GM04503 (cell line): ENCODE data around the gene CHP1.
"Not testable (repeated sequence)": the region's sequence is repeated elsewhere in the genome, so short reads cannot be mapped to it uniquely, and the experiment has no call there.

Source experiments
- DNase-seq: peaks from one replicate; pipeline ENCODE4 v3.0.0-alpha.2; 2012; ENCODE audit warnings: low read depth

The CHP1 gene

DNA sequence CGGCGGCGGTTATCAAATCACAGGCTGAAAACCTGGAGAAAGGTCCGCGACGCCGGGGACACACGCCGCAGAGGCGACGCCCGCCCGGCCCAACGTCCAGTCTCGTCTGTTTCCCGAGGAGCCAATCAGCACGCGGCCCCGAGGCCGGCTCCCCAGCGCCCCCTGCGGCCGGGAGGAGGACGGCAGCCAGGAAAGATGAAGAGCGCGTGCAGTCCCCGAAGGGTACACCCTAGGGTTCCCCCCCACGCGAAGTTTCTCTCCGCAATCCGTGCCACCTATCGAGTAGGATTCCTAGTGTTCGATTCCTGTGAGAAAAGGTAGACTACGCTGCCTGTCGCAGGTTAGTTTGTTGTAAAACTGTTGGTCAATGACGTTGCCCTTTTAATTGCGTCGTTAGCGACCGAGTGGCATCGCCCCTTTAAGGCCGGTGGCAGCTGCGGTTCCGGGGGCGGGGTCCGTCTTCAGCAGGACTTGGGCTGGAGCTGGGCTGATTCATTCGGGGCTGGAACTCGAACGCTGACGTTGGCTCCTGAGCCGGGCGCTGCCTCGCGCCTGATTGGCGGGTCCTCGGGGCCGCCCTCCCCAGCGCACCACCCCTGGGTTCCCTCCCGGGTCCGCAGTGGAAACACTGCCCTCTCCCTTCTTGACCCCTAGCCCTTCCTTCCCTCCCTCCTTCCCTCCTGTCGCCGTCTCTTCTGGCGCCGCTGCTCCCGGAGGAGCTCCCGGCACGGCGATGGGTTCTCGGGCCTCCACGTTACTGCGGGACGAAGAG, at the start of gene CHP1, which contains the start of gene EXD1:
Gene CHP1 (plus strand): TSS at position 619 of the 772 bp plus-strand sequence. CDS start 115 bp downstream, at position 734.
Gene EXD1 (minus strand): TSS at position 108 of the 772 bp plus-strand sequence. CDS start 4,182 bp downstream, outside the sequence.
- DNase-seq: peak; percentile 87

DNA sequence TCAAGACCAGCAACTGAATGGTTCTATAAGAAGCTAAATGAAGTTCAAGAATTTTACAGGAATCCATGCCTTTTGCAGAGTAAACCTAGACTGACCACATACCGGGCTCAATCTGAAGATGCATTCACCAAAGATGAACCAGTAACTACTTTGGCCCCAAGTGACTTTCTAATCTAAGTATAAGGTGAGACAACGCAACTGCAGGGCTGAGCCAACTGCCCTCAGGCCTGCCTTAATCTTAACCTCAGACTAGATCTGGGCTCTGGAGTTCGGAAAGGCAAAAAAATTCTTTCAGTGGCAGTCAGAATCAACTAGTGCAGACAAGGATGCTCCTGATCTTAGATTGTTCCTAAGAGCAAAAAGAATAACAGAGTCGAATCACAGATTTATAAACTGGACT, 48.8 kb upstream of the CHP1 start:
- no peak for DNase-seq

DNA sequence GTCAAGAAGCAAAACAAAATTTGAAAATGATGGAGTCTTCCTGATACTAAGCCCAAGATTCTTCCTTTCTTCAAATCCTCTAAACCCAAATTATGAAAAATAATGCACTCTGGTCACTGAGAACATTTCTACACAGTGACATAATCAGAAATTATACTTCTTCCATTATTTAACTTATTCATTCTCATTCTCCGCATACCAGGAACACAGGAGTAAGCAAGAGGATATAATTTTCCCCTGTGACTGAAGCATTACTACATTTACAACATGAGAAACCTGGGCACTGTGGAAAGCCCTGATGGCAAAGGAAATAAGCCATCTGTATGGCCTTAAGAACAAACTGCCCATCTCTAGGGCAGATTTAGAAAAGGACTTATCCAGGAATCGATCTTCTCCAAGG, 47.5 kb upstream of the CHP1 start:
- DNase-seq: no peak

DNA sequence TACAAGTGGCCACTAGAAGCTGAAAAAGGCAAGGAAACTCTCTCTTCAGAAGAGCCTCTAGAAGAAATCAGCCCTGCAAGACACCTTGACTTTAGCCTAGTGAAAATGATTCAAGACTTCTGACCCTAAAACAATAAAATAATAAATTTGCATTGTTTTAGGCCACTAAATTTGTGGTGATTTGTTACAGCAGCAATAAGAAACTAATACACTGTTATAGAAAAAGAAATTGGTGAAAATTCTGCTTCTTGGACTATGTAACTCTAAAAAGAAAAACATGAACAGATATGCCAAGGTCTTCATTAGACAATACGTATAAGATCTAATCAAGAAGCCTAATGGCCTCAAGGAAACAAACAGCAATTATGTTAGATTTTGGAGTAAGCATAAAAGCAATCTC, 36.6 kb upstream of the CHP1 start:
- no peak for DNase-seq

DNA sequence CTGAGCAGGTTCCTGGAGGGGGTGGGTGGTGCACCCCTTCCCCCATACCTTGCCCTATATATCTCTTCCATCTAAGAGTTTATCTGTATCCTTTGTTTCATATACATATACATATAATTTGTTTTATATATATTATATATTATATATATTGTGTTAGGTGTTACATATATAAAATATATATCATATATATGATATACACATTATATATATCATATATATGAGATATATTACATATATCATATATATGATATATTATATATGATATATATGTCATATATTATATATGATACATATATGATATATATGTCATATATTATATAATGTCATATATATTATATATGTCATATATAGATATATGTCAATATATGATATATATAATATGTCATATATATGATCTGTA, 31.6 kb upstream of the CHP1 start:
- no peak for DNase-seq

DNA sequence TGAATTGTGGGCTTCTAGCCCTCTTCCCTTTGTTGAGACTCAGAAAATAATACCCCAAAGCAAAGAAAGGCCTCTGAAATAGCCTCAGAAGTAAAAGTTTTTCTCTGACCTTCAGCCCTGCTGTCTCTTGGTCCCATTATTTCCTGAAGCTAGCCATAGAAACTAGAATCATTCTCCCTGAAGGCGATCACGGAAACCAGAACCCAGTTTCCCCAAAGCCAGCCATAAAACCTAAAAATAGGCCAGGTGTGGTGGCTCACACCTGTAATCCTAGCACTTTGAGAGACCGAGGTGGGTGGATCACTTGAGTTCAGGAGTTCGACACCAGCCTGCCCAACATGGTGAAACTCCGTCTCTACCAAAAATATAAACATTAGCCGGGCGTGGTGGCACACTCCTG, 27.7 kb upstream of the CHP1 start:
- no peak for DNase-seq

DNA sequence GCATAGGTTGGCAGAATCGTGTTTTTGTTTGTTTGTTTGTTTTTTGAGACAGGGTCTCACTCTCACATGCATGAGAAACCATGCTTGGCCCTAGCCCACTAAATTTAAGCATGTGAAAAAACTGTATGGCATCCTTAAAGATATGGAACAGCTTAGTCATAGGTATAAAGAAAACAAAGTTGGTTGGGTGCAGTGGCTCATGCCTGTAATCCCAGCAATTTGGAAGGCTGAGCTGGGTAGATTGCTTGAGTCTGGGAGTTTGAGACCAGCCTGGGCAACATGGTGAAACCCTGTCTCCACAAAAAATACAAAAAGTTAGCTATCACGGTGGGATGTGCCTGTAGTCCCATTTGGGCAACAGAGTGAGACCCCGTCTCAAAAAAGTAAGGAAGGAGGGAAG, 25.8 kb upstream of the CHP1 start:
- DNase-seq: no peak

DNA sequence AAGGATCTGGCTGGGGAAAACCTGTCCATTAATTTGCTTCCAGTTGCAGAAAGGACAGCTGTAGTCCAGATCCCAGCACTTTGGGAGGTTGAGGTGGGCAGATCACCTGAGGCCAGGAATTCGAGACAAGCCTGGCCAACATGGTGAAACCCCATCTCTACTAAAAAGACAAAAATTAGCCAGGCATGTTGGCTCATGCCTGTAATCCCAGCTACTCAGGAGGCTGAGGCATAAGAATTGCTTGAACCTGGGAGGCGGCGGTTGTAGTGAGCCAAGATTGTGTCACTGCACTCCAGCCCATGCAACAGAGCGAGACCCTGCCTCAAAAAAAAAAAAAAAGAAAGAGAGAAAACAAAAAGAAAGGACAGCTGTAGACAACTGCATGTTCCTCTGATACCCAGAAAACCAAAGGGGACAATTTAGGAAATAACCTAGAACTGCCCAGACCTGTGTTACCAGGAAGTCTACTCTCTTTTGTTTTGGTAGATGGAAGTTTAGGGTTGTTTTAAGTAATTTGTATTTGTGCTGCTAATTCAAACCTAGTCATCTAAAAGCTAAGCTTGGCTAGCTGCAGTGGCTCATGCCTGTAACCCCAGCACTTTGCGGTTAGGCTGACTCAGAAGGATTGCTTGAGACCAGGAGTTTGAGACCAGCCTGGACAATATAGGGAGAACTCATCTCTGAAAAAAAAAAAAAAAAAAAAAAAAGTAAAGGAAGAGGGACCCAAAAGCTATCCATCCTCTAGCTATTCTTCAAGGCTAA, 23.2 kb upstream of the CHP1 start:
- DNase-seq: no peak

DNA sequence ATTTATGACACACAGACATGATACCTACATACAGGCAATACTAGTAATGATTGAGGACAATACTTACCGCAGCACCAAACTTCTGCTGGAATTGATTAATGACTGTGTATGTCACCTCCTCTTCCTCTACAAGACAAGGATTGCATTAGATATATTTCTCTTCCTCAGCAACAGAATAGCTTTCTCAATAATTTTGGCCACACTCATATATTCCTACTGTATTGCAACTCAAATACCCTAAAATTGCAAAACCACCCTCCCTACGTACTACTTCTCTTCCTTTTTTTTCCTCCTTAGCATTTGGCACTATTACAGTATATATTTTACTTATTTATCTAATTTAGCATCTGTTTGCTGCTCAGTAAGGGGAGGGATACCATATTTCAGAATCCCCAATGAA, 15.4 kb upstream of the CHP1 start:
- no peak for DNase-seq

DNA sequence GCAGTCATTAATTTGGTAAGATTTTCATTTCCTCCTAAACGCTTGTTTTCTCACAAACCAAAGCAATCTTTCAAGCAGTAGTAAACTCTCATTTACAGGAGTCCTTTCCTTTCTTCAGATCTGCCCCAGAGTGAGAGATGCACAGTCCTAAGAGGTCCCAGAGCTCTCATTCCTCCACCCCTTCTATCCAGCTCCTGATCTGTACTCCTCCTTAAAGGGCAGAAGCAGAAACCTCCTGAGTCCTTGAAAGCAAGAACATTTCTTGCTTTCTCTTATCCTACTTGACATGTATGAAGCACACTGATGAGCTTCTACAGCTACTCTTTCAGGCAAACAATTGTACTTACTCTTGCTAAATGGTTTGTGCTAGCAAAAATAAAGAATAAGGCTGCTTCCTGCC, 12.2 kb upstream of the CHP1 start:
- DNase-seq: no peak

DNA sequence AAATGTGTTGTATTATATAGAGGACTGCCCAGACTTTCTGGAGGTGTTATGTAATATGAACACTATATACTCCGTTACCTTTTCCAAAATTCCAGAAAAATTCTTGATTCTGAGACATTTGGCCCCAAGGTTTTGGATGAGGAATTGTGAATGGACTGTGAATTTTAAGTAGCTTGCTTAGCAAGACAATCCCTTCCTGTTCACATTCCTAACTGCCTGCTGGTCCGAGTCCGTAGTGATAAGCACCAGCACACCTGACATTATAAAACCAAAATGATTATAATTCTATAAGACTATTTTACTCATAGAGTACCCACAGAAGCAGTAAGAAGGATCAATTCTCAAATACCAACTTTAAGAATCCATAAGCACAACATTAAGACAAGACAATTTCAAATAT, 11.7 kb upstream of the CHP1 start:
- DNase-seq: no peak

DNA sequence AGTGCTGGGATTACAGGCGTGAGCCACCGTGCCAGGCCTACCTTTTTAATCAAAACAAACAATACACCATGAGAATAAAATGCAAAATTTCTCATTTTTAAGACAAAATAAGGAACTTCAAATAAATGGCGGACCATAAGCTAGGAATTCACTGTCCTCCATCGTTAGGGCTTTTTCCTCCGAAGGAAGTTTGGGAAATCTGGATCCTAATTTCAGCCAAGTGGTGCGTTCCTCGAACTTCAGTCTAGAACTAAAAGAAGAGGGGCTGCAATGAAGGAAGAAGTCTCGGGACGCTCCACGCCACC, 771 bp upstream of the CHP1 start:
- no peak for DNase-seq

DNA sequence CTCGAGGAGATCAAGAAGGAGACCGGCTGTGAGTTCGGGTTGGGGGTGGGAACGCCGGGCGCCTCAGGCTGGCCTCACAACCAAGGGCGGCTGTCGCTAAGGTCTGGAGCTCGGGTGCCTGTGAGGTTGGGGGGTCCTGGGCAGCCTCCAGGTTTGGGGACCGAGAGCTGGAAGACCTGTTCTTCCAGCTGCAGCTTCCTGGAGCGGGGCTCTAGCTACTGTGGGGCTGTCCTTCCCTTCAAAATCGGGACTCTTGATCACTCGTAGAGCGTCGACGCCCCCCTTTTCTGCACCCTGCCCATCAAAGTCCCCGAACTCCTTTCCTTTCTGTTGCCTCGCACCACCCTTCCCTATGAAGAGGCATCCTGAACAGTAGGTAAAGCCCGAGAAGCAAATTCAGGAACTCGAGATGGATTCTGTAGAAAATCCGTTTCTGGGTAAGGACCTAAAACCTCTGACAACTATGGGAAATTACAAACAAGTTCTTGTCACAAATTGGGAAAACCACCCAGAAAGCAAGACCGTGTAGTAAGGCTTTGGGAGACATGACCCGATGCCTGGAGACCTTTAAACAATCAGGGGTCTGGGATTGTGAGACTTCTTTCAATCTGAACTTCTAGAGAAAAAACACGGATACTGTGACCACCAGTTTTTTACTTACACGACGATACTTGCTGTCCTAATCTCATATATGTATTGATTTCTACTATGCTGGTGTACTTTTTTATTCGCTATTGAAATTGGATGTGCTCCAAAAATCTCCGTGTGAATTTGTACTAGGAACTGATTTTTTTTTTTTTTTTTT, 556 bp downstream of the CHP1 start:
- peak; percentile 28 for DNase-seq

DNA sequence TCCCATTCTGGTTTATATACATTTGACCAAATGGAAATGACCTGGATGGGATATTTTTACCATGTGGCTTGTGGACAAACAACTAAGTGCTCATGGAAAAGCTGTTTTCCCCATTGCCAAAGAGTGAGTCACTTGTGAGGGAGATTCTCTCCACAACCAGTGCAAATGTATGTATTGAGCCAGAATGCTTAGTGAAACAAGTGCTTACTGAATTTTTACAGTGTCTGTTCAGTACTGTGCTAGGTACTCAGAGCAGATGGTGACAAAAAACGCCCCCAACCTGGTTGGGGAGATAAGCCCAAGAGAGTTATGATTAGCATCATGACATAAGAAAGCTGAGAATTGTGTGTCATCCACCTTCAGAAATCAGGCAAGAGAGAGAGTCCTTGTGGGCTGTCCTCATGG, 2.3 kb downstream of the CHP1 start:
- DNase-seq: peak; percentile 37

DNA sequence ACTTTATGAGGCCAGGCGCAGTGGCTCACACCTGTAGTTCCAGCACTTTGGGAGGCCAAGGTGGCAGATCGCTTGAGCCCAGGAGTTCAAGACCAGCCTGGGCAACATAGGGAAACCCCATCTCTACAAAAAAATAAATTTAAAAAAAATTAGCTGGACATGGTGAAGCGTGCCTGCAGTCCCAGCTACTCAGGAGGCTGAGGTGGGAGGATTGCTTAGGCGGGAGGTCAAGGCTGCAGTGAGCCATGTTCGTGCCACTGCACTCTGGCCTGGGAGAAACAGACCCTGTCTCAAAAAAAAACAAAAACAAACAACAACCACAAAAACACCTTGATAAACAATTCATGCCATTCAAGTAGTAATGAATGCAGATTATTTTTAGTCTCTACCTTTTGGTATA, 4.2 kb downstream of the CHP1 start:
- DNase-seq: not testable (repeated sequence)

DNA sequence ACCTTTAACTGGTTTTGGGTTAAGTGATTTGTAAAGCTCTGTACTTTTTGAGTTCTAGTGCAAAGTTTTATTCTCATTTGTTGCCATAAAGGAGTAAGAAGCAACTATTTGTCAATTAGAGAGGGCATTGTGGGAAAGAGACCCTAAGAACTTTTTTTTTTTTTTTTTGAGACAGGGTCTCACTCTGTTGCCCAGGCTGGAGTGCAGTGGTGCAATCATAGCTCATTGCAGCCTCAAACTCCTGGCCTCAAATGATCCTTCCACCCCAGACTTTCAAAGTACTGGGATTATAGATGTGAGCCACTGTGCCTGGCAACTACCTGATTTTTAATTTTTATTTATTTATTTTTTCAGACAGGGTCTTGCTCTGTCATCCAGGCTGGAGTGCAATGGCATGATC, 4.9 kb downstream of the CHP1 start:
- no peak for DNase-seq

DNA sequence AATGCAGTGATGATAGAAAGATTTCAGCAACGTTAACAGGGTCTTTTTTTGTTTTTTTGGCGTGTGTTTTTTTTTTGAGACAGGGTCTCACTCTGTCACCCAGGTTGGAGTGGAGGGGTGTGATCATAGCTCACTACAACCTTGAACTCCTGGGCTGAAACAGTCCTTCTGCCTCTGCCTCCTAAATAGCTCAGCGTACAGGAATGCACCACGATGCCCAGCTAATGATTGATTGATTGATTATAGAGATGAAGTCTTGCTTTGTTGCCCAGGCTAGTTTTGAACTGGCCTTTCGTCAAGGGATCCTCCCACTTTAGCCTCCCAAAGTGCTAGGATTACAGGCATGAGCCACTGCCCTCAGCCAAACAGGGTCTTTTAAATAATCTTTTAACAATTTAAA, 7.0 kb downstream of the CHP1 start:
- DNase-seq: no peak

DNA sequence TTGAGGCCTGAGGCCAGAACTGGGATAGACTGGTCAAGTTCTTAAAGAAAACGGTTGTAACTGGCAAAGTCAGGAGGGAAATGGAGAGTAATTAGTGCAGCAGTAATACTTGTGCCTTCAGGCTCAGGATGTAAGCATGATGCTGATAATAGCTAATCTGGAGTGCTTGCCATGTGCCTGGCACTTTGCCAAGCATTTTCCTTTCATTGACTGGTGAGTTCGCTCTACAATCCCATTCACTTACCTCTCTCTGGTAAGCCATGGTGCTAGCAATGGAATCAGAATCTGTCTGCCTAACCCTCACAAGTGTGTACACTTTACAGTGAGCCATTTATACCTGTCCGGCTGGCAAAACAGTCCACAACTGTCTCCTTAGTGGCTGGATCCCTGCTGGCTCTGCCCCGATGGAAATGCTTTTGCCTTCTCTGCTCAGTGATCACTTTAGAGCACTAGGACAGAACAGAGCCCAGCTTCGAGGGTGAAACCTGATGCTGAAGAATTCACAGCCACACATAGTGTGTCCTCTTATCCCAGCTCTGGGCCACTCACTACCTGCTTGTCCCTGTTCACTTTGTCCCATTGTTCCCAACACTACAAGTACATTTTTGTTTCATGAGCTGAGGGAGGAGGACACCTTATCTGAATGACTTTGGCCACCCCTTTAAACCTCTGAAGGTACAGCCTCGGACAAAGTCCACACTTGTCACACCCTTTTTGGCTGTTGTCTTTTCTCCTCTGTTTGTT, 10.3 kb downstream of the CHP1 start:
- DNase-seq: no peak

DNA sequence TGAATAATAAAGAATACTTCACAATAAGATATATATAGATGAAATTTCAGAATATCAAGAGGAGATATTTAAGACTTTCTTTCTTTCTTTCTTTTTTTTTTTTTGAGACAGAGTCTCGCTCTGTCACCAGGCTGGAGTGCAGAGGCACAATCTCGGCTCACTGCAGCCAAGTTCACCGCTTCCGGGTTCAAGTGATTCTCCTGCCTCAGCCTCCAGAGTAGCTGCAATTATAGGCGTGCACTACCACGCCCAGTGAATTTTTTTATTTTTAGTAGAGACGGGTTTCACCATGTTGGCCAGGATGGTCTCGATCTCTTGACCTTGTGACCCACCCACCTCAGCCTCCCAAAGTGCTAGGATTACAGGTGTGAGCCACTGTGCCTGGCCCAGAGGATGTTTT, 19.7 kb downstream of the CHP1 start:
- not testable (repeated sequence) for DNase-seq

DNA sequence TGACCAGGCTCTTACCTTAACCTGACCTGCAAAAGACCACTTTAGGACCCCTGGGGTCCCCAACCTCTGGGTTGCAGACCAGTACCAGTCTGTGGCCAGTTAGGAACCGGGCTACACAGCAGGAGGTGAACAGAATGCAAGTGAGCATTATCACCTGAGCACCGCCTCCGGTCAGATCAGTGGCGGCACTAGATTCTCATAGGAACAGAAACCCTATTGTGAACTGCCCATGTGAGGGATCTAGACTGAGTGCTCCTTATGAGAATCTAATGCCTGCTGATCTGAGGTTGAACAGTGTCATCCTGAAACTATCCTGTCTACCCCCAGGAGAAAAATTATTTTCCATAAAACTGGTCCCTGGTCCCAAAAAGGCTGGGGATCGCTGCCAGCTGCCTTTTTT, 20.3 kb downstream of the CHP1 start:
- DNase-seq: no peak

DNA sequence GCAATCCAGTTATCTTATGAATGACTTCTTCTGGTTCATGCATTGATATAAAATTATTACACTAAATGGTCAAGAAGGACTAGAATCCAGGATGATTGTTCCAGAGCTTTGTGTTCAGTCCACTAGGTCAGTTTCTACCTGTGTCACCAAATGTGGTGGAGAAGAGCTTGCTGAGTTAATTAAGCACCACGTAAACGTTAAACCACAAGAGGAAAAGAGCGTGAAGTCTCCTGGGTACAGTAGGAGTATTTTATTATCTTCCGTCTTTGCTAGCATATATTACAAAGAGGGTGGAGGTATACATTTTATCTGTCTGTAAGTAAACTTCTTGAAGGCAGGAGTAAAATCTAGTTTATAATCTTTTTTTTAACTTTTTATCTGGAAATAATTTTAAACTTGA, 23.5 kb downstream of the CHP1 start:
- no peak for DNase-seq

DNA sequence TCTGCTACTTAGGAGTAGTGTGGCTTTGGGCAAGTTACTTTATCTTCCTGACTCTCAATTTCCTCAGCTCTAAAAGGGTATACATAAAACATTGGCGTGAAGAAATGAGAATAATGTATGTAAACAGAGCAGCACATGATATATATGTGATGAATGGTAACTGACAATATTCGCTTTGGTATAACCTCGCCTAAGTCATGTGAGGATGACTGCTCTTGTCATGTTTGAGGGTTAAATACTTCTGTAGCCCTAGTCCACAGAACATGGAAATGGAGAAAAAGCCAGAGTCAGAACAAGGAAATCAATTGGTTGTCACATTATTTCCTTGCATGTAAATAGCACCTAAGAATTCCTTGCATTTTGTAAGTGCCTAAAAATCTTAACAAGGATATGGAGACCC, 25.0 kb downstream of the CHP1 start:
- DNase-seq: no peak
